Fibroblast of the aortic adventitia (primary cell): ENCODE data around the gene NYAP1. TPM values are rescaled to one million over a fixed set of nuclear protein-coding genes. Genes with fewer than 3 reads are reported as not detected.

ENCODE experiments used
- DNase-seq: peaks from one replicate; pipeline ENCODE4 v3.0.0-alpha.2; 2010; ENCODE audit warnings: low read depth
- H3K4me3 ChIP-seq: 2 replicates; pipeline ENCODE4 v1.5.1; 2011; ENCODE audit warnings: low read depth, mild to moderate bottlenecking, control low read depth, low read length, moderate library complexity
- CTCF ChIP-seq: IDR thresholded peaks from 2 replicates; pipeline ENCODE4 v1.5.1; 2011; ENCODE audit warnings: mild to moderate bottlenecking, low read length, control low read depth, inconsistent platforms; ENCODE audit not compliant: insufficient read depth
- total RNA-seq: library from RNA; depleted of rRNA; stranded (reverse); fragments of >200 nt; gene quantifications from 2 replicates; pipeline ENCODE4 v1.2.3, GENCODE V29; 2012; ENCODE audit warnings: low replicate concordance

Gene NYAP1
- total RNA-seq, 1 donor = 0.81 TPM

GRCh38 chr7:100472121-100472851 is 11.4 kb upstream of the NYAP1 start:
- H3K4me3 ChIP-seq = peak overlapping the region; percentile 37
- no peak for TF ChIP-seq CTCF
- no peak for DNase-seq

GRCh38 chr7:100472854-100473499 is 10.8 kb upstream of the NYAP1 start:
- no peak for TF ChIP-seq CTCF
- H3K4me3 ChIP-seq = peak overlapping the region; percentile 37
- peak; percentile 79 for DNase-seq

- TF ChIP-seq CTCF = no peak
- peak overlapping the region; percentile 93 for H3K4me3 ChIP-seq
- no peak for DNase-seq
Observed at GRCh38 chr7:100475549-100475948, 8.2 kb upstream of the NYAP1 start.

DNA sequence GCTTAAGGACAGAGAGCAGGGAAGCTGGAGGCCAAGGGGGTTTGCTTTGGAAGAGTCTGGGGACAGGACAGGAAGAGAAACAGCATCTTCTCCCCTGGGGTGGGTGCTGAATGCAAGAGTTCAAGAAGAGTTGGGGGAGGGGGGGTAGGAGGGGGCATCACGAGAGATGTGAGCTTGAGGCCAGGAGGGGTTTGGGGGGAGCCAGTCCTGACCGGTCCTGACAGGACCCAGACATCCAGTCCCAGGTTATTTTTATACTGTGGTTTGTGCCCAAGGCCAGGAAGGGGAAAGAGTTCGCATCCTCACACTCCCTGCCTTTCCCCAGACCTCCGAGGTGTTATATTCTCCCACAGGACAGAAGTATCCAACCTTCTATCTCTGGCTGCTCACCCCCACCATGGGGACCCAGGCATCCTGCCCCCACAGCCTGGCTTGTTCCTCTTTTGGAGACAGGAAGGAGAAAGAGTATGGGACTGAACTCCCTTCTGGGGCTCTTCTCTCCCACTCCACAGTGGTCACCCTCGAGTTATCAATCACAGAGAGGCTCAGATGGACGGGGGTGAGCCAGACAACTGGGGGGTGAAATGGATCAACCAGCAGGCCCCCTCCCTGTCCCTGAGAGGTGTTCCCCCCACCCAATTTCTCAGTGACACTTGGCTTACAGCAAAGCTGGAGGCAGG is 7.5 kb upstream of the NYAP1 start:
- no peak for DNase-seq
- peak overlapping the region; percentile 93 for H3K4me3 ChIP-seq
- no peak for TF ChIP-seq CTCF

DNA sequence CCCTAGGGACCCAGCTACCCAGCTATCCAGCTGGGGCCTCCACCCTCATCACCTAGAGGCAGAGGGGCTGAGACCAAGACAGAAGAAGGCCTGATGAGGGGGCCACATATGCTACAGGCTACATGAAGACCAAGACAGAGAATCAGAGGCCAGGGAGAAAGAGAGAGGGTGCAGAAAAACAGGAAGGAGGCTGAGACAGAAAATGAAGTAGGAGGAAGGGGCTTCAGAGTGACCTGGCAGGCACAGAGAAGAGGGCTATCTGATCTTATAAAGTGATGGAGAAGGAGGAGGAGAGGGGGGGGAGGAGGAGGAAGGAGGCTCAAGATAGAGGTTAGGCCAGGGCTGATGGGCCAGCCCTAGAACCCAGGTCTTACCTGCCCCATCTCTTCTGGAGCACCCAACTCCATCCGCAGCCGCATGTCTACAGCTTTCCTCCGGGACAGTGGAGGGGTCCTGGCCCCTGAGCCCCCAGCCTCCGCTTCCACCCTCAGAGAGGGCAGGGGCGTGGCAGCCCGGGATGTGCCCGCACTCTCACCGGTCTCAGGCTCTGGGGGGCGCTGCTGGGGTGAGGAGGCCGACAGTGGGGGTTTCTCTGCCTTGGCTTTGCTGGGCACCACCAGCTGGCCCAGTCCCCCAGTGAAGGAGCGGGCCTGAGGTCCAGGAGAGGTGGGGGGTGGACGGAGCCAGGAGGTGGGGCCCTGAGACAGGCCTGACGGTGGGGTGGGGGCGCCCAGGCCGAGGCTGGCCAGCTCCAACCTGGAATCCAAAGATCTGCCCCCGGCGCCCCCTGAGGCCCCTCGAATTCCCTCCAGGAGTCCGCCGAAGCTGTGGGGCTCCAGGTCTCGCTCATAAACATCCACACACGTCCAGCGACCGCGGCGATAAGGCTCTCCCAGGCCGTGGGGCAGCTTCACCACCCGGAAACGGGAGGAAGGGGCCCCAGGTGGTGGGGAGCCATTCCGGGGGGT is 6.5 kb upstream of the NYAP1 start:
- DNase-seq = no peak
- H3K4me3 ChIP-seq = peak overlapping the region; percentile 93
- TF ChIP-seq CTCF = peak; percentile 41

- H3K4me3 ChIP-seq = peak overlapping the region; percentile 93
- TF ChIP-seq CTCF = no peak
- DNase-seq = no peak
Observed at GRCh38 chr7:100477871-100478267, 5.9 kb upstream of the NYAP1 start.
